ENCODE measurements around the gene PLA2G4C.
"Not testable (repeated sequence)": the region's sequence is repeated elsewhere in the genome, so short reads cannot be mapped to it uniquely, and the experiment has no call there.

PLA2G4C gene

DNA sequence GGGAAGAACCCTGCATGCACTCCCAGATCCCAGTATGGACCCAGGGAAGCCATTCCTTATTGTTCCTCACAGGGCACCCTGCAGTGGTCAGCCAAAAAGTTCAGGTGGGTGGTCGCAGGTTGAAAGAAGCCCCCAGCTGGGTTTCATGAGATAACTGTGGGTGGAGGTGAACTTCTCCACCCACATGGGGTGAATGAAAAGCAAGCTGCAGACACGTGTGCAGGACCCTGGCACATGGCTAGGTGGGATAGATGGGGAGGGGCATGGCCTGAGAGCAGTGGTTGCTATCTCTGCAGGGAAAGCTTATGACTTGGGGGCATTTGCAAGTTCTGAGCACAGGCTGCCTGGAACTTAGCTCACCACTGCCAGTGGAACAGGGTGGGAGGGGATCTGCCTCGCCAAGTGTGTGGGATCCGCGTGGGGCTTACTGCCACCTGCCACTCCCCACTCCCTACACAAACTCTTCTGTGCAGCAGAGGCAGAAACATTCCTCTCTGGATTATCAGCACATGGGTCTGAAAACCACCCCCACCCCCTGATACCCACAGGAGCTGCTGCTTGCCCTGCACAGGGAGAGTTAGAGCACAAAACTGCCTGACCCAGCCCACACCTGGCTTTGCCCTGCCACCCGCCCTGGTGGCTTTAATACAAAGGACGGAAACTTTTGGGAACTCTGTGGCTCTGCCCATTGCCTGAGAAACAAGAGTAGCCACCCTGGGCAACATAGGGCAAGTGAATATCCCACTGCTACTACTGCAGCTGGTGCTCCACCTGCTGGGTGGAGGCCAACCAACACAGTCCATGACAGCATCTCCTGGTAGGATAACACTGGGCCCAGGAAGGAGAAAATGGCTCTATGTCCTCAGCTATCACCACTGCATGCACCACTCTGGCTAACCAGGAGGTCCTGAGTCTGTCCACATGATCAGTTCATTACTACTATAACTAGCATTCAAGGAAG lies 24.4 kb downstream of the PLA2G4C start:
- no peak for DNase-seq (ENCODE audit: low spot score)
- in situ Hi-C loops (cut with MboI; ENCODE audit: low sequenced_read_pairs, unreplicated experiment), result loop anchor here (25.0 kb wide), 1 partner anchor 124 kb away; no protein-coding TSS in a partner anchor
- TF ChIP-seq, protein P1, sequence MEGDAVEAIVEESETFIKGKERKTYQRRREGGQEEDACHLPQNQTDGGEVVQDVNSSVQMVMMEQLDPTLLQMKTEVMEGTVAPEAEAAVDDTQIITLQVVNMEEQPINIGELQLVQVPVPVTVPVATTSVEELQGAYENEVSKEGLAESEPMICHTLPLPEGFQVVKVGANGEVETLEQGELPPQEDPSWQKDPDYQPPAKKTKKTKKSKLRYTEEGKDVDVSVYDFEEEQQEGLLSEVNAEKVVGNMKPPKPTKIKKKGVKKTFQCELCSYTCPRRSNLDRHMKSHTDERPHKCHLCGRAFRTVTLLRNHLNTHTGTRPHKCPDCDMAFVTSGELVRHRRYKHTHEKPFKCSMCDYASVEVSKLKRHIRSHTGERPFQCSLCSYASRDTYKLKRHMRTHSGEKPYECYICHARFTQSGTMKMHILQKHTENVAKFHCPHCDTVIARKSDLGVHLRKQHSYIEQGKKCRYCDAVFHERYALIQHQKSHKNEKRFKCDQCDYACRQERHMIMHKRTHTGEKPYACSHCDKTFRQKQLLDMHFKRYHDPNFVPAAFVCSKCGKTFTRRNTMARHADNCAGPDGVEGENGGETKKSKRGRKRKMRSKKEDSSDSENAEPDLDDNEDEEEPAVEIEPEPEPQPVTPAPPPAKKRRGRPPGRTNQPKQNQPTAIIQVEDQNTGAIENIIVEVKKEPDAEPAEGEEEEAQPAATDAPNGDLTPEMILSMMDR (IDR thresholded peaks at IDR 0.05; ENCODE audit: borderline replicate concordance, control extremely low read depth, extremely low read depth, insufficient read depth, missing control alignments), result no peak

DNA sequence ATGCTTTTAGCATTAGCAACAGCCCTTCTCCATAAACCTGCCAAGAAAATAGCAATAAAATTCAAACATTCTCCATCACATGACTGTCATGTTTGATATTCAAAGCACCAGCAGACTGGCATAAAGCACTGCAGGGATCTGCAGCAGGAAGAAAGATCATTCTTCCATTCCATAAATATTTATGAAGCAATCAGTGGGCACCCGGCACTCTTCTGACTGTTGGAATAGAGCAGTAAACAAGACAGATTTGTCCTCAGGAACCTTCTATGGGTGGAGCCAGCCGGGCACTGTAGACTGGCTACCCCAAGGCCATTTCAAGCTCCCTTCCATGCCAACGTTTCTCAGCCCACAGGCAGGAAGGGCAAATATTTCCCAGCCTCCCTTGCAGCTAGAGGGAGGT lies 25.5 kb downstream of the PLA2G4C start:
- in situ Hi-C loops (cut with MboI; ENCODE audit: low sequenced_read_pairs, unreplicated experiment), result loop anchor here (25.0 kb wide), 1 partner anchor 123 kb away; no protein-coding TSS in a partner anchor
- TF ChIP-seq, protein P1 (IDR thresholded peaks at IDR 0.05; ENCODE audit: borderline replicate concordance, control extremely low read depth, extremely low read depth, insufficient read depth, missing control alignments), result no peak

DNA sequence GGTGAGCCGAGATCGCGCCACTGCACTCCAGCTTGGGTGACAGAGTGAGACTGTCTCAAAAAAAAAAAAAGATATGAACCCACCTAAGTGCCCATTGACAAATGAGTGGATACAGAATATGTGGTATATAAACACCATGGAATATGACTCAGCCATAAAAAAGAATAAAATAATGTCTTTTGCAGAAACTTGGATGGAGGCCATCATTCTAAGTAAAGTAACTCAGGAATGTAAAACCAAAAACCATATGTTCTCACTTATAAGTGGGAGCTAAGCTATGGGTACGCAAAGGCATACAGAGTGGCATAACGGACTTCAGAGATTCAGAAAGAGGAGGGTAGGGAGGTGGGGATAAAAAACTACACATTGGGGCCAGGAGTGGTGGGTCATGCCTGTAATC lies 29.5 kb downstream of the PLA2G4C start:
- TF ChIP-seq, protein P1 (IDR thresholded peaks at IDR 0.05; ENCODE audit: borderline replicate concordance, control extremely low read depth, extremely low read depth, insufficient read depth, missing control alignments), result no peak
- no peak for DNase-seq (ENCODE audit: low spot score)
- in situ Hi-C loops (cut with MboI; ENCODE audit: low sequenced_read_pairs, unreplicated experiment), result loop anchor here (25.0 kb wide), 1 partner anchor 119 kb away; no protein-coding TSS in a partner anchor

More for the DNA sequence above, 25.5 kb downstream of the PLA2G4C start:
- no peak for DNase-seq (ENCODE audit: low spot score)

DNA sequence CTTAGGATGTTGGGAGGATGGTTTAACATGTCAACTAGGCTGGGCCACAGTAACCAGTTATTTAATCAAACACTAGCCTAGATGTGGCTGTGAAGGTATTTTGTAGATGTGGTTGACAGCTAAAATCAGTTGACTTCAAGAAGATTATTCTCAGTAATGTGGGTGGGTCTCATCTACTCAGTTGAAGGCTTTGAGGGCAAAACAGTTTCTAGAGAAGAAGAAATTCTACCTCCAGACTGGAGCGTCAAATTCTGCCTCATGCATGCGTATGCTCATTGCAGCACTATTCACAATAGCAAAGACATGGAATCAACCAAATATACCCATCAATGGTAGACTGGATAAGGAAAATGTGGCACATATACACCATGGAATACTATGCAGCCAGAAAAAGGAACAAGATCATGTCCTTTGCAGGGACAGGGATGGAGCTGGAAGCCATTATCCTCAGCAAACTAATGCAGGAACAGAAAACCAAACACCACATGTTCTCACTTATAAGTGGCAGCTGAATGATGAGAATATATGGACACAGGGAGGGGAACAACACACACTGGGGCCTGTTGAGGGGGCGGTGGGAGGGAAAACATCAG lies 40.3 kb downstream of the PLA2G4C start:
- DNase-seq (ENCODE audit: low spot score); in situ Hi-C loops (cut with MboI; ENCODE audit: low sequenced_read_pairs, unreplicated experiment): not testable (repeated sequence)

DNA sequence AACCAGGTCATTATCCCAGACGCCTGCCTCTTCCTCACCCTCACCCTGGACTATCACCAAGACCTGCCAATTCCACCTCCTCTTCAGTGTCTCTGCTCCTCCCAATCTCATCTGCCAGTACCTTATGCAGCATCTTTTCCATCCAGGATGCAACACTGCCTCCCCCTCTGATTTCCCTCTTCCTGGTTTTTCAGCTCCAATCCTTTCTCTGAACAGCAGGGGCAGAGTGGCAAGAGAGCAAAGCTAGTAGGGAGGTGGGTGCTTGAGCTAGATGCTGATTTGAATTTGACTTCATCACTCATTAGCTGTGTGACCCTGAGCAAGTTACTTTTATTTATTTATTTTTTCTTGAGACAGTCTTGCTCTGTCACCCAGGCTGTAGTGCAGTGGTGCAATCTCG lies 41.2 kb downstream of the PLA2G4C start:
- DNase-seq (ENCODE audit: low spot score), result no peak
- TF ChIP-seq, protein P1 (IDR thresholded peaks at IDR 0.05; ENCODE audit: borderline replicate concordance, control extremely low read depth, extremely low read depth, insufficient read depth, missing control alignments), result no peak
- in situ Hi-C loops (cut with MboI; ENCODE audit: low sequenced_read_pairs, unreplicated experiment), result no loop called here

DNA sequence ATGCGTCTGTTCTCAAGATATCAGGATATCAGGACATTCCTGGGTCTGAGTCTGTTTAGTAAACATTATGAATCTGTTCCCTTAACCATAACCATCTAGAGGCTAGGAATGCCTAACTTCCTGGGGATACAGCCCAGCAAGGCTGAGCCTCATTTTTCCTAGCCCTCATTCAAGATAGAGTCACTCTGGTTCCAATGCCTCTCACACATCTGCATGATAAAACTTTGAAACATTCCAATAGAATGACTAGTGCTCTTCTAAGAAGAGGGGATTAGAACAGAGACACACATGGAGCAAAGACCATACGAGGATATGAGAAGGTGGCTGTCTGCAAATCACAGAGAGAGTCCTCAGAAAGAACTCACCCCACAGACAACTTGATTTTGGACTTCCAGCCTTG lies 46.1 kb downstream of the PLA2G4C start:
- in situ Hi-C loops (cut with MboI; ENCODE audit: low sequenced_read_pairs, unreplicated experiment), result no loop called here
- no peak for DNase-seq (ENCODE audit: low spot score)

More for the DNA sequence above, 46.1 kb downstream of the PLA2G4C start:
- TF ChIP-seq, protein P1 (IDR thresholded peaks at IDR 0.05; ENCODE audit: borderline replicate concordance, control extremely low read depth, extremely low read depth, insufficient read depth, missing control alignments), result no peak

Measured in GM13976 (cell line).